Measurements from ENCODE around the gene RNF19B. TPM values are rescaled to one million over a fixed set of nuclear protein-coding genes. Genes with fewer than 3 reads are reported as not detected.

The RNF19B gene
- total RNA-seq, 8 experiments from 2014 or later: 6.4 to 26.1 (median 22.3) TPM

GRCh38 chr1:32958827-32959226 is 5.8 kb downstream of the RNF19B start:
- 50 to 100% (median 90%) methylated on average over 1 of the region's 1 CpG; no CpG with 5 or more reads in 4 of the 10 experiments for WGBS, 10 experiments
- ATAC-seq (replicated peaks in 6 of 8): no peak
- peaks cover 12 to 14% of the 10 kb centered on the region in 2 donors for H3K4me1 ChIP-seq (replicated peaks in 1 of 2)
- in situ Hi-C loops (cut with MboI; ENCODE audit: low pct_unique_long_range_greater_than_20kb in 2 of 9, low sequenced_read_pairs in 9 of 9, unreplicated experiment in 9 of 9): no loop called here
- H3K4me3 ChIP-seq: no peak overlapping the region
- no peak overlapping the region for H3K27ac ChIP-seq

- Histone ChIP-seq H3K4me3 (no peak overlapping the region), H3K27ac (no peak overlapping the region), H3K4me1 (replicated peaks in 1 of 2) (peaks cover 0 to 3% of the 10 kb centered on the region in 2 donors)
- whole genome bisulfite sequencing, 10 experiments: 24 to 100% (median 90%) methylated on average over 1 to 3 of the region's 3 CpGs; no CpG with 5 or more reads in 1 of the 10 experiments
- in situ Hi-C loops (cut with MboI; ENCODE audit: low pct_unique_long_range_greater_than_20kb in 2 of 9, low sequenced_read_pairs in 9 of 9, unreplicated experiment in 9 of 9): no loop called here
- ATAC-seq (replicated peaks in 6 of 8): no peak
These were observed 7.6 kb downstream of the RNF19B start for GRCh38 chr1:32957017-32957416.

GRCh38 chr1:32954168-32954567 is 10.4 kb downstream of the RNF19B start:
- in situ Hi-C loops (cut with MboI; ENCODE audit: low pct_unique_long_range_greater_than_20kb in 2 of 9, low sequenced_read_pairs in 9 of 9, unreplicated experiment in 9 of 9): no loop called here
- 60 to 100% (median 89%) methylated on average over 1 to 3 of the region's 6 CpGs; no CpG with 5 or more reads in 4 of the 10 experiments for WGBS, 10 experiments

GRCh38 chr1:32953495-32953894 is 11.1 kb downstream of the RNF19B start:
- in situ Hi-C loops (cut with MboI; ENCODE audit: low pct_unique_long_range_greater_than_20kb in 2 of 9, low sequenced_read_pairs in 9 of 9, unreplicated experiment in 9 of 9): no loop called here
- Histone ChIP-seq H3K4me1 (replicated peaks in 1 of 2) (peaks cover 6 to 12% of the 10 kb centered on the region in 2 donors), H3K4me3 (no peak overlapping the region), H3K27ac (no peak overlapping the region)
- WGBS, 10 experiments: 0 to 100% (median 60%) methylated on average over 1 of the region's 1 CpG; no CpG with 5 or more reads in 4 of the 10 experiments
- ATAC-seq (replicated peaks in 6 of 8): peak in 2 of 8 experiments; percentile 66 to 77

More at GRCh38 chr1:32954168-32954567, 10.4 kb downstream of the RNF19B start:
- no peak for ATAC-seq (replicated peaks in 6 of 8)
- Histone ChIP-seq H3K4me1 (replicated peaks in 1 of 2) (peaks cover 0 to 5% of the 10 kb centered on the region in 2 donors), H3K27ac (no peak overlapping the region), H3K4me3 (no peak overlapping the region)

GRCh38 chr1:32949519-32949918 is 15.1 kb downstream of the RNF19B start:
- no peak for ATAC-seq (replicated peaks in 6 of 8)
- in situ Hi-C loops (cut with MboI; ENCODE audit: low pct_unique_long_range_greater_than_20kb in 2 of 9, low sequenced_read_pairs in 9 of 9, unreplicated experiment in 9 of 9): loop anchor here in 1 of 9 experiments (25.0 kb wide), 1 partner anchor 113 kb away; no protein-coding TSS in a partner anchor
- Histone ChIP-seq H3K4me1 (replicated peaks in 1 of 2) (peaks cover 16 to 20% of the 10 kb centered on the region in 2 donors), H3K4me3 (no peak overlapping the region), H3K27ac (no peak overlapping the region)
- 50 to 100% (median 88%) methylated on average over 1 to 5 of the region's 5 CpGs for WGBS, 10 experiments

- 0 to 54% (median 35%) methylated on average over 1 of the region's 1 CpG; no CpG with 5 or more reads in 1 of the 10 experiments for WGBS, 10 experiments
- in situ Hi-C loops (cut with MboI; ENCODE audit: low pct_unique_long_range_greater_than_20kb in 2 of 9, low sequenced_read_pairs in 9 of 9, unreplicated experiment in 9 of 9): loop anchor here in 1 of 9 experiments (25.0 kb wide), 1 partner anchor 113 kb away; no protein-coding TSS in a partner anchor
- H3K4me1 ChIP-seq (replicated peaks in 1 of 2): peaks cover 16 to 20% of the 10 kb centered on the region in 2 donors
- ATAC-seq (replicated peaks in 6 of 8): peak in 2 of 8 experiments; percentile 33 to 42
- H3K4me3 ChIP-seq: no peak overlapping the region
- no peak overlapping the region for H3K27ac ChIP-seq
These were observed 15.7 kb downstream of the RNF19B start for GRCh38 chr1:32948905-32949304.

- in situ Hi-C loops (cut with MboI; ENCODE audit: low pct_unique_long_range_greater_than_20kb in 2 of 9, low sequenced_read_pairs in 9 of 9, unreplicated experiment in 9 of 9): loop anchor here in 1 of 9 experiments (25.0 kb wide), 1 partner anchor 114 kb away; no protein-coding TSS in a partner anchor
- peak in 1 of 8 experiments; percentile 25 for ATAC-seq (replicated peaks in 6 of 8)
- H3K4me3 ChIP-seq: no peak overlapping the region
- 43 to 100% (median 91%) methylated on average over 1 of the region's 1 CpG; no CpG with 5 or more reads in 5 of the 10 experiments for WGBS, 10 experiments
- H3K27ac ChIP-seq: peak overlapping the region in 1 of 2 donors; percentile 21
- H3K4me1 ChIP-seq (replicated peaks in 1 of 2): peaks cover 16 to 20% of the 10 kb centered on the region in 2 donors
These were observed 16.3 kb downstream of the RNF19B start for GRCh38 chr1:32948390-32948722.

- Histone ChIP-seq H3K27ac (peak overlapping the region; percentile 3 to 32), H3K4me3 (no peak overlapping the region), H3K4me1 (replicated peaks in 1 of 2) (peaks cover 16 to 20% of the 10 kb centered on the region in 2 donors)
- 64 to 99% (median 84%) methylated on average over 2 to 6 of the region's 6 CpGs for WGBS, 10 experiments
- in situ Hi-C loops (cut with MboI; ENCODE audit: low pct_unique_long_range_greater_than_20kb in 2 of 9, low sequenced_read_pairs in 9 of 9, unreplicated experiment in 9 of 9): loop anchor here in 1 of 9 experiments (25.0 kb wide), 1 partner anchor 114 kb away; no protein-coding TSS in a partner anchor
- peak in 6 of 8 experiments; percentile 28 to 100 (median 100) for ATAC-seq (replicated peaks in 6 of 8)
These were observed 16.8 kb downstream of the RNF19B start for GRCh38 chr1:32947669-32948389.

- no peak for ATAC-seq (replicated peaks in 6 of 8)
- in situ Hi-C loops (cut with MboI; ENCODE audit: low pct_unique_long_range_greater_than_20kb in 2 of 9, low sequenced_read_pairs in 9 of 9, unreplicated experiment in 9 of 9): loop anchor here in 1 of 9 experiments (25.0 kb wide), 1 partner anchor 116 kb away; no protein-coding TSS in a partner anchor
- Histone ChIP-seq H3K4me1 (replicated peaks in 1 of 2) (peaks cover 16 to 20% of the 10 kb centered on the region in 2 donors), H3K4me3 (no peak overlapping the region), H3K27ac (no peak overlapping the region)
- 83 to 100% (median 92%) methylated on average over 1 to 2 of the region's 2 CpGs; no CpG with 5 or more reads in 3 of the 10 experiments for WGBS, 10 experiments
These were observed 18.2 kb downstream of the RNF19B start for GRCh38 chr1:32946413-32946812.

GRCh38 chr1:32944180-32944579 is 20.4 kb downstream of the RNF19B start:
- Histone ChIP-seq H3K27ac (no peak overlapping the region), H3K4me1 (replicated peaks in 1 of 2) (peaks cover 15 to 16% of the 10 kb centered on the region in 2 donors), H3K4me3 (no peak overlapping the region)
- ATAC-seq (replicated peaks in 6 of 8): no peak
- in situ Hi-C loops (cut with MboI; ENCODE audit: low pct_unique_long_range_greater_than_20kb in 2 of 9, low sequenced_read_pairs in 9 of 9, unreplicated experiment in 9 of 9): loop anchor here in 1 of 9 experiments (25.0 kb wide), 1 partner anchor 118 kb away; no protein-coding TSS in a partner anchor

GRCh38 chr1:32939655-32940371 is 24.8 kb downstream of the RNF19B start:
- H3K4me1 ChIP-seq (replicated peaks in 1 of 2): no peaks in the 10 kb centered on the region
- in situ Hi-C loops (cut with MboI; ENCODE audit: low pct_unique_long_range_greater_than_20kb in 2 of 9, low sequenced_read_pairs in 9 of 9, unreplicated experiment in 9 of 9): loop anchor here in 2 of 9 experiments (10.0 to 25.0 kb wide), 2 partner anchors 65 to 122 kb away; no protein-coding TSS in a partner anchor
- WGBS, 10 experiments: 60 to 100% (median 83%) methylated on average over 1 to 4 of the region's 4 CpGs; no CpG with 5 or more reads in 3 of the 10 experiments
- no peak overlapping the region for H3K27ac ChIP-seq
- ATAC-seq (replicated peaks in 6 of 8): peak in 2 of 8 experiments; percentile 69 to 86
- no peak overlapping the region for H3K4me3 ChIP-seq

- in situ Hi-C loops (cut with MboI; ENCODE audit: low pct_unique_long_range_greater_than_20kb in 2 of 9, low sequenced_read_pairs in 9 of 9, unreplicated experiment in 9 of 9): loop anchor here in 2 of 9 experiments (10.0 to 25.0 kb wide), 2 partner anchors 68 to 125 kb away; no protein-coding TSS in a partner anchor
- ATAC-seq (replicated peaks in 6 of 8): no peak
- 82 to 100% (median 88%) methylated on average over 1 to 4 of the region's 4 CpGs; no CpG with 5 or more reads in 3 of the 10 experiments for WGBS, 10 experiments
- Histone ChIP-seq H3K4me3 (no peak overlapping the region), H3K4me1 (replicated peaks in 1 of 2) (no peaks in the 10 kb centered on the region), H3K27ac (no peak overlapping the region)
These were observed 27.5 kb downstream of the RNF19B start for GRCh38 chr1:32937061-32937460.
